GM12891 (cell line): ENCODE measurements around the gene GPC6.

Source experiments
- PAX5 ChIP-seq: IDR thresholded peaks from 2 replicates; pipeline ENCODE4 v1.6.1; 2011; ENCODE audit warnings: low read length, moderate library complexity, mild to moderate bottlenecking; ENCODE audit not compliant: insufficient read depth, severe bottlenecking
- POLR2A ChIP-seq: IDR thresholded peaks from 2 replicates; pipeline ENCODE4 v1.6.1; 2011; ENCODE audit warnings: low read depth, low read length, control low read depth
- POLR2AphosphoS5 ChIP-seq: IDR thresholded peaks from 2 replicates; pipeline ENCODE4 v1.6.1; 2011; ENCODE audit warnings: low read depth, low read length, control low read depth
- POU2F2 ChIP-seq: IDR thresholded peaks from 2 replicates; pipeline ENCODE4 v1.6.1; 2011; ENCODE audit warnings: low read depth, mild to moderate bottlenecking, control low read depth, low read length, moderate library complexity
- SPI1 ChIP-seq: IDR thresholded peaks from 2 replicates; pipeline ENCODE4 v1.6.1; 2011; ENCODE audit warnings: low read depth, low read length, control low read depth
- TAF1 ChIP-seq: IDR thresholded peaks from 2 replicates; pipeline ENCODE4 v1.6.1; 2011; ENCODE audit warnings: low read depth, low read length, control low read depth

- TF ChIP-seq POLR2AphosphoS5: no peak
- TF ChIP-seq TAF1: no peak
- no peak for TF ChIP-seq POLR2A
- TF ChIP-seq SPI1: no peak
- TF ChIP-seq POU2F2: no peak
- TF ChIP-seq PAX5: no peak
Measured at GRCh38 chr13:94050686-94051085, 824.1 kb downstream of the GPC6 start.
